HEK293 (cell line): Measurements from ENCODE around the gene KIAA0232.
"Not testable (repeated sequence)": the region's sequence is repeated elsewhere in the genome, so short reads cannot be mapped to it uniquely, and the experiment has no call there.

Source experiments
- KLF1 ChIP-seq: fragments of 450-650 bp; formaldehyde crosslinking; IDR thresholded peaks from 2 replicates; pipeline ENCODE4 v1.5.1; 2016; ENCODE audit warnings: missing biosample characterization, missing genetic modification characterization
- TCF7L2 ChIP-seq: IDR thresholded peaks from 2 replicates; pipeline ENCODE4 v1.6.1; 2011; ENCODE audit warnings: low read depth, mild to moderate bottlenecking, inconsistent platforms, low read length, moderate library complexity, borderline replicate concordance
- YY1 ChIP-seq: fragments of 450-650 bp; formaldehyde crosslinking; IDR thresholded peaks from 2 replicates; pipeline ENCODE4 v1.5.1; 2018; ENCODE audit warnings: missing biosample characterization, missing genetic modification characterization
- ZNF174 ChIP-seq: fragments of 450-650 bp; formaldehyde crosslinking; IDR thresholded peaks from 2 replicates; pipeline ENCODE4 v1.5.0; 2017; ENCODE audit warnings: missing biosample characterization, mild to moderate bottlenecking, missing genetic modification characterization
- ZNF324 ChIP-seq: fragments of 450-650 bp; formaldehyde crosslinking; IDR thresholded peaks from 2 replicates; pipeline ENCODE4 v1.5.1; 2016; ENCODE audit warnings: missing biosample characterization, missing genetic modification characterization
- ZNF624 ChIP-seq: fragments of 450-650 bp; formaldehyde crosslinking; IDR thresholded peaks from 2 replicates; pipeline ENCODE4 v1.5.1; 2017; ENCODE audit warnings: missing biosample characterization, missing genetic modification characterization
- ZNF768 ChIP-seq: fragments of 450-650 bp; formaldehyde crosslinking; IDR thresholded peaks from 2 replicates; pipeline ENCODE4 v1.5.1; 2018; ENCODE audit warnings: missing biosample characterization, mild to moderate bottlenecking, missing genetic modification characterization
- TF ChIP-seq, protein P1 (sequence below): IDR thresholded peaks from 2 replicates; pipeline ENCODE4 v1.6.1; 2011; ENCODE audit warnings: mild to moderate bottlenecking, low read depth, low read length, borderline replicate concordance
- TF ChIP-seq, protein P2 (sequence below): fragments of 450-650 bp; formaldehyde crosslinking; IDR thresholded peaks from 2 replicates; pipeline ENCODE4 v1.5.1; 2016; ENCODE audit warnings: missing biosample characterization, missing genetic modification characterization
- TF ChIP-seq, protein P3 (sequence below): sonication (generic); formaldehyde crosslinking; IDR thresholded peaks from 2 replicates; pipeline ENCODE4 v1.8.1; 2022; ENCODE audit warnings: mild to moderate bottlenecking, moderate library complexity, missing genetic modification reagents
- TF ChIP-seq, protein P4 (sequence below): fragments of 450-650 bp; formaldehyde crosslinking; IDR thresholded peaks from 2 replicates; pipeline ENCODE4 v1.5.1; 2016; ENCODE audit warnings: missing biosample characterization, missing genetic modification characterization, low read depth
- TF ChIP-seq, protein P5 (sequence below): fragments of 450-650 bp; formaldehyde crosslinking; IDR thresholded peaks from 2 replicates; pipeline ENCODE4 v1.5.1; 2016; ENCODE audit warnings: missing biosample characterization, missing genetic modification characterization
- TF ChIP-seq, protein P6 (sequence below): fragments of 450-650 bp; formaldehyde crosslinking; conservative IDR thresholded peaks from 2 replicates; pipeline ENCODE4 v1.5.1; 2016; ENCODE audit warnings: low read depth, missing biosample characterization, missing genetic modification characterization
- TF ChIP-seq, protein P7 (sequence below): fragments of 450-650 bp; formaldehyde crosslinking; IDR thresholded peaks from 2 replicates; pipeline ENCODE4 v1.5.1; 2016; ENCODE audit warnings: missing biosample characterization, missing genetic modification characterization

DNA sequence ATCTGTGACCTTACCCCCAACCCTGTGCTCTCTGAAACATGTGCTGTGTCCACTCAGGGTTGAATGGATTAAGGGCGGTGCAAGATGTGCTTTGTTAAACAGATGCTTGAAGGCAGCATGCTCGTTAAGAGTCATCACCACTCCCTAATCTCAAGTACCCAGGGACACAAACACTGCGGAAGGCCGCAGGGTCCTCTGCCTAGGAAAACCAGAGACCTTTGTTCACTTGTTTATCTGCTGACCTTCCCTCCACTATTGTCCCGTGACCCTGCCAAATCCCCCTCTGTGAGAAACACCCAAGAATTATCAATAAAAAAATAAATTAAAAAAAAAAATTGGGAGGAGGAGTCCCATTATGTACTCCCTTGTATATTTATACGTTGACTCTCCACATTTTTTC, 26.2 kb upstream of the KIAA0232 start:
- not testable (repeated sequence) for TF ChIP-seq ZNF624 (tag by site-specific recombination); KLF1 (tag by site-specific recombination); TCF7L2; ZNF324 (tag by site-specific recombination); YY1 (tag by site-specific recombination); ZNF768 (tag by site-specific recombination); ZNF174
- TF ChIP-seq, protein P1, sequence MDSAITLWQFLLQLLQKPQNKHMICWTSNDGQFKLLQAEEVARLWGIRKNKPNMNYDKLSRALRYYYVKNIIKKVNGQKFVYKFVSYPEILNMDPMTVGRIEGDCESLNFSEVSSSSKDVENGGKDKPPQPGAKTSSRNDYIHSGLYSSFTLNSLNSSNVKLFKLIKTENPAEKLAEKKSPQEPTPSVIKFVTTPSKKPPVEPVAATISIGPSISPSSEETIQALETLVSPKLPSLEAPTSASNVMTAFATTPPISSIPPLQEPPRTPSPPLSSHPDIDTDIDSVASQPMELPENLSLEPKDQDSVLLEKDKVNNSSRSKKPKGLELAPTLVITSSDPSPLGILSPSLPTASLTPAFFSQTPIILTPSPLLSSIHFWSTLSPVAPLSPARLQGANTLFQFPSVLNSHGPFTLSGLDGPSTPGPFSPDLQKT, result not testable (repeated sequence)
- TF ChIP-seq, protein P2, sequence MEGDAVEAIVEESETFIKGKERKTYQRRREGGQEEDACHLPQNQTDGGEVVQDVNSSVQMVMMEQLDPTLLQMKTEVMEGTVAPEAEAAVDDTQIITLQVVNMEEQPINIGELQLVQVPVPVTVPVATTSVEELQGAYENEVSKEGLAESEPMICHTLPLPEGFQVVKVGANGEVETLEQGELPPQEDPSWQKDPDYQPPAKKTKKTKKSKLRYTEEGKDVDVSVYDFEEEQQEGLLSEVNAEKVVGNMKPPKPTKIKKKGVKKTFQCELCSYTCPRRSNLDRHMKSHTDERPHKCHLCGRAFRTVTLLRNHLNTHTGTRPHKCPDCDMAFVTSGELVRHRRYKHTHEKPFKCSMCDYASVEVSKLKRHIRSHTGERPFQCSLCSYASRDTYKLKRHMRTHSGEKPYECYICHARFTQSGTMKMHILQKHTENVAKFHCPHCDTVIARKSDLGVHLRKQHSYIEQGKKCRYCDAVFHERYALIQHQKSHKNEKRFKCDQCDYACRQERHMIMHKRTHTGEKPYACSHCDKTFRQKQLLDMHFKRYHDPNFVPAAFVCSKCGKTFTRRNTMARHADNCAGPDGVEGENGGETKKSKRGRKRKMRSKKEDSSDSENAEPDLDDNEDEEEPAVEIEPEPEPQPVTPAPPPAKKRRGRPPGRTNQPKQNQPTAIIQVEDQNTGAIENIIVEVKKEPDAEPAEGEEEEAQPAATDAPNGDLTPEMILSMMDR (tag by site-specific recombination), result not testable (repeated sequence)
- TF ChIP-seq, protein P3, sequence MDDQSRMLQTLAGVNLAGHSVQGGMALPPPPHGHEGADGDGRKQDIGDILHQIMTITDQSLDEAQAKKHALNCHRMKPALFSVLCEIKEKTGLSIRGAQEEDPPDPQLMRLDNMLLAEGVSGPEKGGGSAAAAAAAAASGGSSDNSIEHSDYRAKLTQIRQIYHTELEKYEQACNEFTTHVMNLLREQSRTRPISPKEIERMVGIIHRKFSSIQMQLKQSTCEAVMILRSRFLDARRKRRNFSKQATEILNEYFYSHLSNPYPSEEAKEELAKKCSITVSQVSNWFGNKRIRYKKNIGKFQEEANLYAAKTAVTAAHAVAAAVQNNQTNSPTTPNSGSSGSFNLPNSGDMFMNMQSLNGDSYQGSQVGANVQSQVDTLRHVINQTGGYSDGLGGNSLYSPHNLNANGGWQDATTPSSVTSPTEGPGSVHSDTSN (CRISPR knock-in tag), result not testable (repeated sequence)
- TF ChIP-seq, protein P4, sequence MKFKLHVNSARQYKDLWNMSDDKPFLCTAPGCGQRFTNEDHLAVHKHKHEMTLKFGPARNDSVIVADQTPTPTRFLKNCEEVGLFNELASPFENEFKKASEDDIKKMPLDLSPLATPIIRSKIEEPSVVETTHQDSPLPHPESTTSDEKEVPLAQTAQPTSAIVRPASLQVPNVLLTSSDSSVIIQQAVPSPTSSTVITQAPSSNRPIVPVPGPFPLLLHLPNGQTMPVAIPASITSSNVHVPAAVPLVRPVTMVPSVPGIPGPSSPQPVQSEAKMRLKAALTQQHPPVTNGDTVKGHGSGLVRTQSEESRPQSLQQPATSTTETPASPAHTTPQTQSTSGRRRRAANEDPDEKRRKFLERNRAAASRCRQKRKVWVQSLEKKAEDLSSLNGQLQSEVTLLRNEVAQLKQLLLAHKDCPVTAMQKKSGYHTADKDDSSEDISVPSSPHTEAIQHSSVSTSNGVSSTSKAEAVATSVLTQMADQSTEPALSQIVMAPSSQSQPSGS (tag by site-specific recombination), result not testable (repeated sequence)
- TF ChIP-seq, protein P5, sequence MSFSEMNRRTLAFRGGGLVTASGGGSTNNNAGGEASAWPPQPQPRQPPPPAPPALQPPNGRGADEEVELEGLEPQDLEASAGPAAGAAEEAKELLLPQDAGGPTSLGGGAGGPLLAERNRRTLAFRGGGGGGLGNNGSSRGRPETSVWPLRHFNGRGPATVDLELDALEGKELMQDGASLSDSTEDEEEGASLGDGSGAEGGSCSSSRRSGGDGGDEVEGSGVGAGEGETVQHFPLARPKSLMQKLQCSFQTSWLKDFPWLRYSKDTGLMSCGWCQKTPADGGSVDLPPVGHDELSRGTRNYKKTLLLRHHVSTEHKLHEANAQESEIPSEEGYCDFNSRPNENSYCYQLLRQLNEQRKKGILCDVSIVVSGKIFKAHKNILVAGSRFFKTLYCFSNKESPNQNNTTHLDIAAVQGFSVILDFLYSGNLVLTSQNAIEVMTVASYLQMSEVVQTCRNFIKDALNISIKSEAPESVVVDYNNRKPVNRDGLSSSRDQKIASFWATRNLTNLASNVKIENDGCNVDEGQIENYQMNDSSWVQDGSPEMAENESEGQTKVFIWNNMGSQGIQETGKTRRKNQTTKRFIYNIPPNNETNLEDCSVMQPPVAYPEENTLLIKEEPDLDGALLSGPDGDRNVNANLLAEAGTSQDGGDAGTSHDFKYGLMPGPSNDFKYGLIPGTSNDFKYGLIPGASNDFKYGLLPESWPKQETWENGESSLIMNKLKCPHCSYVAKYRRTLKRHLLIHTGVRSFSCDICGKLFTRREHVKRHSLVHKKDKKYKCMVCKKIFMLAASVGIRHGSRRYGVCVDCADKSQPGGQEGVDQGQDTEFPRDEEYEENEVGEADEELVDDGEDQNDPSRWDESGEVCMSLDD (tag by site-specific recombination), result not testable (repeated sequence)
- TF ChIP-seq, protein P6, sequence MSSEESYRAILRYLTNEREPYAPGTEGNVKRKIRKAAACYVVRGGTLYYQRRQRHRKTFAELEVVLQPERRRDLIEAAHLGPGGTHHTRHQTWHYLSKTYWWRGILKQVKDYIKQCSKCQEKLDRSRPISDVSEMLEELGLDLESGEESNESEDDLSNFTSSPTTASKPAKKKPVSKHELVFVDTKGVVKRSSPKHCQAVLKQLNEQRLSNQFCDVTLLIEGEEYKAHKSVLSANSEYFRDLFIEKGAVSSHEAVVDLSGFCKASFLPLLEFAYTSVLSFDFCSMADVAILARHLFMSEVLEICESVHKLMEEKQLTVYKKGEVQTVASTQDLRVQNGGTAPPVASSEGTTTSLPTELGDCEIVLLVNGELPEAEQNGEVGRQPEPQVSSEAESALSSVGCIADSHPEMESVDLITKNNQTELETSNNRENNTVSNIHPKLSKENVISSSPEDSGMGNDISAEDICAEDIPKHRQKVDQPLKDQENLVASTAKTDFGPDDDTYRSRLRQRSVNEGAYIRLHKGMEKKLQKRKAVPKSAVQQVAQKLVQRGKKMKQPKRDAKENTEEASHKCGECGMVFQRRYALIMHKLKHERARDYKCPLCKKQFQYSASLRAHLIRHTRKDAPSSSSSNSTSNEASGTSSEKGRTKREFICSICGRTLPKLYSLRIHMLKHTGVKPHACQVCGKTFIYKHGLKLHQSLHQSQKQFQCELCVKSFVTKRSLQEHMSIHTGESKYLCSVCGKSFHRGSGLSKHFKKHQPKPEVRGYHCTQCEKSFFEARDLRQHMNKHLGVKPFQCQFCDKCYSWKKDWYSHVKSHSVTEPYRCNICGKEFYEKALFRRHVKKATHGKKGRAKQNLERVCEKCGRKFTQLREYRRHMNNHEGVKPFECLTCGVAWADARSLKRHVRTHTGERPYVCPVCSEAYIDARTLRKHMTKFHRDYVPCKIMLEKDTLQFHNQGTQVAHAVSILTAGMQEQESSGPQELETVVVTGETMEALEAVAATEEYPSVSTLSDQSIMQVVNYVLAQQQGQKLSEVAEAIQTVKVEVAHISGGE (tag by site-specific recombination), result not testable (repeated sequence)
- TF ChIP-seq, protein P7, sequence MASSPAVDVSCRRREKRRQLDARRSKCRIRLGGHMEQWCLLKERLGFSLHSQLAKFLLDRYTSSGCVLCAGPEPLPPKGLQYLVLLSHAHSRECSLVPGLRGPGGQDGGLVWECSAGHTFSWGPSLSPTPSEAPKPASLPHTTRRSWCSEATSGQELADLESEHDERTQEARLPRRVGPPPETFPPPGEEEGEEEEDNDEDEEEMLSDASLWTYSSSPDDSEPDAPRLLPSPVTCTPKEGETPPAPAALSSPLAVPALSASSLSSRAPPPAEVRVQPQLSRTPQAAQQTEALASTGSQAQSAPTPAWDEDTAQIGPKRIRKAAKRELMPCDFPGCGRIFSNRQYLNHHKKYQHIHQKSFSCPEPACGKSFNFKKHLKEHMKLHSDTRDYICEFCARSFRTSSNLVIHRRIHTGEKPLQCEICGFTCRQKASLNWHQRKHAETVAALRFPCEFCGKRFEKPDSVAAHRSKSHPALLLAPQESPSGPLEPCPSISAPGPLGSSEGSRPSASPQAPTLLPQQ (tag by site-specific recombination), result not testable (repeated sequence)
